GM23338 (cell line): Measurements from ENCODE around the gene CDON. TPM values are rescaled to one million over a fixed set of nuclear protein-coding genes. Genes with fewer than 3 reads are reported as not detected.

Experiments used
- ATAC-seq: fragments of 200-7000 bp; cut with Tn5 transposase; 3 replicates; pipeline ENCODE4 v1.9.1; 2020
- DNase-seq: peaks from one replicate; pipeline ENCODE4 v3.0.0-alpha.2; 2015; ENCODE audit warnings: low spot score
- H2AFZ ChIP-seq: fragments of 200-600 bp; sonication (generic); 2 replicates; pipeline ENCODE4 v1.8.0; 2016; ENCODE audit warnings: antibody characterized with exemption, mild to moderate bottlenecking, moderate library complexity
- H3F3A ChIP-seq: fragments of 200-600 bp; sonication (generic); replicated peaks from 2 replicates; pipeline ENCODE4 v1.8.0; 2017; ENCODE audit warnings: antibody characterized with exemption, mixed run types, low read depth
- H3K27ac ChIP-seq: fragments of 200-600 bp; sonication (generic); 2 replicates; pipeline ENCODE4 v1.6.1; 2016; ENCODE audit warnings: low read depth
- H3K27me3 ChIP-seq: fragments of 200-600 bp; sonication (generic); 2 replicates; pipeline ENCODE4 v1.8.0; 2016; ENCODE audit warnings: mild to moderate bottlenecking, mixed run types, moderate library complexity; ENCODE audit not compliant: insufficient read depth
- H3K36me3 ChIP-seq: fragments of 200-600 bp; sonication (generic); 2 replicates; pipeline ENCODE4 v1.8.0; 2016; ENCODE audit warnings: mild to moderate bottlenecking; ENCODE audit not compliant: insufficient read depth
- H3K4me1 ChIP-seq: fragments of 200-600 bp; sonication (generic); 2 replicates; pipeline ENCODE4 v1.8.0; 2016; ENCODE audit warnings: mild to moderate bottlenecking, moderate library complexity; ENCODE audit not compliant: insufficient read depth
- H3K4me2 ChIP-seq: fragments of 200-600 bp; sonication (generic); 2 replicates; pipeline ENCODE4 v1.7.1; 2017; ENCODE audit warnings: mixed run types
- H3K4me3 ChIP-seq: fragments of 200-600 bp; sonication (generic); 2 replicates; pipeline ENCODE4 v1.6.1; 2016; ENCODE audit warnings: mixed run types
- H3K79me2 ChIP-seq: fragments of 200-600 bp; sonication (generic); replicated peaks from 2 replicates; pipeline ENCODE4 v1.8.0; 2017; ENCODE audit warnings: mild to moderate bottlenecking; ENCODE audit not compliant: insufficient read depth
- H3K9me2 ChIP-seq: fragments of 200-600 bp; sonication (generic); 2 replicates; pipeline ENCODE4 v1.8.0; 2017; ENCODE audit not compliant: insufficient read depth
- H4K20me1 ChIP-seq: fragments of 200-600 bp; sonication (generic); replicated peaks from 2 replicates; pipeline ENCODE4 v1.8.0; 2017; ENCODE audit warnings: mild to moderate bottlenecking; ENCODE audit not compliant: insufficient read depth
- H3K27ac Mint-ChIP-seq: 2 replicates; pipeline ENCODE4 v1.8.0; 2020; ENCODE audit warnings: inconsistent platforms, mild to moderate bottlenecking, moderate library complexity, mixed read lengths
- H3K27me3 Mint-ChIP-seq: 3 replicates; pipeline ENCODE4 v1.8.0; 2022; ENCODE audit warnings: low read depth, mild to moderate bottlenecking, moderate library complexity, mixed read lengths, inconsistent platforms; ENCODE audit not compliant: insufficient read depth, poor library complexity
- H3K36me3 Mint-ChIP-seq: 3 replicates; pipeline ENCODE4 v1.8.0; 2021; ENCODE audit warnings: low read depth, mild to moderate bottlenecking, inconsistent platforms, moderate library complexity, mixed read lengths
- H3K4me1 Mint-ChIP-seq: 3 replicates; pipeline ENCODE4 v1.8.0; 2020; ENCODE audit warnings: mild to moderate bottlenecking, inconsistent platforms, mixed read lengths
- H3K4me3 Mint-ChIP-seq: 3 replicates; pipeline ENCODE4 v1.8.0; 2021; ENCODE audit warnings: moderate library complexity, mild to moderate bottlenecking, inconsistent platforms, mixed read lengths
- H3K9me3 Mint-ChIP-seq: 3 replicates; pipeline ENCODE4 v1.8.0; 2020; ENCODE audit warnings: moderate library complexity, mild to moderate bottlenecking, inconsistent platforms, mixed read lengths
- CREB1 ChIP-seq: fragments of 250-450 bp; sonication (Bioruptor Pico); IDR thresholded peaks from 2 replicates; pipeline ENCODE4 v1.5.0; 2020; ENCODE audit warnings: low read depth, mild to moderate bottlenecking, moderate library complexity
- EZH2 ChIP-seq: fragments of 200-600 bp; sonication (generic); IDR thresholded peaks from one replicate; pipeline ENCODE4 v1.8.0; 2017; ENCODE audit warnings: antibody characterized with exemption, mild to moderate bottlenecking, low read depth; ENCODE audit not compliant: unreplicated experiment
- EZH2phosphoT487 ChIP-seq: fragments of 200-600 bp; sonication (generic); IDR thresholded peaks from one replicate; pipeline ENCODE4 v1.8.1; 2018; ENCODE audit warnings: antibody characterized with exemption; ENCODE audit not compliant: unreplicated experiment
- JUNB ChIP-seq: IDR thresholded peaks from one replicate; pipeline ENCODE4 v1.6.1; 2016; ENCODE audit warnings: antibody characterized with exemption; ENCODE audit not compliant: unreplicated experiment
- NANOG ChIP-seq: IDR thresholded peaks from 2 replicates; pipeline ENCODE4 v1.6.1; 2016; ENCODE audit warnings: antibody characterized with exemption, borderline replicate concordance
- POLR2AphosphoS5 ChIP-seq: IDR thresholded peaks from 2 replicates; pipeline ENCODE4 v1.6.1; 2016; ENCODE audit warnings: antibody characterized with exemption, low read depth
- STAT1 ChIP-seq: IDR thresholded peaks from one replicate; pipeline ENCODE4 v1.6.1; 2016; ENCODE audit warnings: antibody characterized with exemption; ENCODE audit not compliant: unreplicated experiment
- ZNF114 ChIP-seq: fragments of 250-450 bp; sonication (Bioruptor Pico); IDR thresholded peaks from 2 replicates; pipeline ENCODE4 v1.5.0; 2020; ENCODE audit warnings: mild to moderate bottlenecking, moderate library complexity
- ZNF331 ChIP-seq: fragments of 250-450 bp; sonication (Bioruptor Pico); IDR thresholded peaks from 2 replicates; pipeline ENCODE4 v1.5.0; 2020; ENCODE audit warnings: low read depth, mild to moderate bottlenecking, moderate library complexity
- polyA plus RNA-seq: library from polyadenylated mRNA; unstranded; fragments of >200 nt; fragmentation: Nextera tagmentation; extraction: Ambion mirVana; gene quantifications from 2 replicates; pipeline ENCODE4 v1.2.1, GENCODE V29; 2016
- total RNA-seq: library from RNA; depleted of rRNA; stranded (reverse); fragments of >200 nt; shearing (Covaris generic); gene quantifications from 2 replicates; pipeline ENCODE4 v1.2.3, GENCODE V29; 2014
- TF ChIP-seq, protein P1 (sequence below): IDR thresholded peaks from one replicate; pipeline ENCODE4 v1.6.1; 2018; ENCODE audit warnings: antibody characterized with exemption; ENCODE audit not compliant: unreplicated experiment
- TF ChIP-seq, protein P2 (sequence below): fragments of 250-450 bp; sonication (Bioruptor Pico); IDR thresholded peaks from 2 replicates; pipeline ENCODE4 v1.5.0; 2020; ENCODE audit warnings: mild to moderate bottlenecking, moderate library complexity

The CDON gene
- total and polyA plus RNA-seq, 2 experiments from 2014 or later, result 4.1 to 35.5 TPM

DNA sequence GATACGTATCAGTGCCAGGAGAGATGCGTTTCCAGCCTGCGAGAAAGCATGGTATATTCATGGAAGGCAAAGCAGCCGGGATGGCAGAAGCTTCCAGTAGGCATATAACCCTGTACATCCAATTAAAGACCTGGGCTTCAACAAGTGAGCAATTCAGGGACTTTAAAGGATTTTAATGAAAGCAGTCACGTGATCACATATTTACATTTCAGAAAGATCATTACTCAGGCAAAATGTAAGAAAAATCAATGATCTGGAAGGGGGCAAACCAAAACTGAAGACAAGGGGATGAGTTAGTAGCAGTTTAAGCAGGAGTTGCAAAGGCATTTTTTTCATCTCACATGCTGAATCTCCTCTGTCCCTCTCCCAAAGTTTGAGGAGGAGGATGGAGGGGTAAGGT, 7.8 kb downstream of the CDON start:
- no peak overlapping the region for H2AFZ ChIP-seq
- H3K4me1 ChIP-seq, result peaks cover 3% of the 10 kb centered on the region; the same call in 1 of the 2 replicates
- peaks cover 36% of the 10 kb centered on the region for H3K79me2 ChIP-seq
- no peak overlapping the region for H3K4me2 ChIP-seq
- DNase-seq (no peak), ATAC-seq (no peak)
- peaks cover 5% of the 10 kb centered on the region; the same call in 1 of the 2 replicates for H4K20me1 ChIP-seq
- no peaks in the 10 kb centered on the region for H3K36me3 ChIP-seq
- no peak overlapping the region for H3K4me3 ChIP-seq
- H3K4me3 Mint-ChIP-seq, result no peak overlapping the region
- no peaks in the 10 kb centered on the region for H3K27me3 Mint-ChIP-seq
- H3K4me1 Mint-ChIP-seq, result peaks cover 20% of the 10 kb centered on the region
- no peaks in the 10 kb centered on the region for H3K27me3 ChIP-seq
- H3K36me3 Mint-ChIP-seq, result no peaks in the 10 kb centered on the region
- no peak for TF ChIP-seq POLR2AphosphoS5
- TF ChIP-seq CREB1 (CRISPR knock-in tag), result no peak
- TF ChIP-seq ZNF331 (CRISPR knock-in tag), result no peak
- TF ChIP-seq EZH2, result no peak
- no peak for TF ChIP-seq JUNB
- no peak for TF ChIP-seq NANOG
- TF ChIP-seq, protein P1, sequence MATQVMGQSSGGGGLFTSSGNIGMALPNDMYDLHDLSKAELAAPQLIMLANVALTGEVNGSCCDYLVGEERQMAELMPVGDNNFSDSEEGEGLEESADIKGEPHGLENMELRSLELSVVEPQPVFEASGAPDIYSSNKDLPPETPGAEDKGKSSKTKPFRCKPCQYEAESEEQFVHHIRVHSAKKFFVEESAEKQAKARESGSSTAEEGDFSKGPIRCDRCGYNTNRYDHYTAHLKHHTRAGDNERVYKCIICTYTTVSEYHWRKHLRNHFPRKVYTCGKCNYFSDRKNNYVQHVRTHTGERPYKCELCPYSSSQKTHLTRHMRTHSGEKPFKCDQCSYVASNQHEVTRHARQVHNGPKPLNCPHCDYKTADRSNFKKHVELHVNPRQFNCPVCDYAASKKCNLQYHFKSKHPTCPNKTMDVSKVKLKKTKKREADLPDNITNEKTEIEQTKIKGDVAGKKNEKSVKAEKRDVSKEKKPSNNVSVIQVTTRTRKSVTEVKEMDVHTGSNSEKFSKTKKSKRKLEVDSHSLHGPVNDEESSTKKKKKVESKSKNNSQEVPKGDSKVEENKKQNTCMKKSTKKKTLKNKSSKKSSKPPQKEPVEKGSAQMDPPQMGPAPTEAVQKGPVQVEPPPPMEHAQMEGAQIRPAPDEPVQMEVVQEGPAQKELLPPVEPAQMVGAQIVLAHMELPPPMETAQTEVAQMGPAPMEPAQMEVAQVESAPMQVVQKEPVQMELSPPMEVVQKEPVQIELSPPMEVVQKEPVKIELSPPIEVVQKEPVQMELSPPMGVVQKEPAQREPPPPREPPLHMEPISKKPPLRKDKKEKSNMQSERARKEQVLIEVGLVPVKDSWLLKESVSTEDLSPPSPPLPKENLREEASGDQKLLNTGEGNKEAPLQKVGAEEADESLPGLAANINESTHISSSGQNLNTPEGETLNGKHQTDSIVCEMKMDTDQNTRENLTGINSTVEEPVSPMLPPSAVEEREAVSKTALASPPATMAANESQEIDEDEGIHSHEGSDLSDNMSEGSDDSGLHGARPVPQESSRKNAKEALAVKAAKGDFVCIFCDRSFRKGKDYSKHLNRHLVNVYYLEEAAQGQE, result no peak
- no peak for TF ChIP-seq EZH2phosphoT487
- TF ChIP-seq STAT1, result no peak
- H3K9me3 Mint-ChIP-seq, result no peaks in the 10 kb centered on the region
- no peak overlapping the region for H3K27ac Mint-ChIP-seq
- H3F3A ChIP-seq, result no peaks in the 10 kb centered on the region
- no peak overlapping the region for H3K27ac ChIP-seq
- H3K9me2 ChIP-seq, result no peaks in the 10 kb centered on the region

DNA sequence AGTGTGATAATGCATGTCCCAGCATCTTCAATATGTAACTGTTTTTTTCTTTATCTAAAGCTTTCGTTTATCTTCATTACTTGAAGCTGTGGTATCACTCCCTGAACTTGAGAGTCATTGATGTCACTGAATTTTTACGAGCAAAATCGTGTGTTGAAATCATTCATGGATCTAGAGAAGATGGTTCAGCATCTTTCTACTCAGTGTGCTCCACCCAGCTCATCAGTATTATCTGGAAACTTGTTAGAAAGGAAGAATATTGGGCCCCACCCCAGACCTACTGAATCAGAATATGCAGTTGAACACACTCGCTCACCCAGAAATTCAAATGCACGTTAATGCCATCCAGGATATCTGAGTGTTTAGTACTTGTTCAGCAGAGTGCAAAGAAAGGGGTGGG, 8.3 kb downstream of the CDON start:
- Mint-ChIP-seq H3K27me3 (no peaks in the 10 kb centered on the region), H3K36me3 (no peaks in the 10 kb centered on the region), H3K4me3 (no peak overlapping the region), H3K9me3 (no peaks in the 10 kb centered on the region), H3K27ac (no peak overlapping the region), H3K4me1 (peaks cover 17% of the 10 kb centered on the region)
- Histone ChIP-seq H2AFZ (no peak overlapping the region), H3K4me2 (no peak overlapping the region), H3F3A (no peaks in the 10 kb centered on the region), H3K79me2 (peaks cover 33% of the 10 kb centered on the region), H4K20me1 (peaks cover 5% of the 10 kb centered on the region; the same call in 1 of the 2 replicates), H3K36me3 (no peaks in the 10 kb centered on the region), H3K4me1 (peaks cover 3% of the 10 kb centered on the region; the same call in 1 of the 2 replicates), H3K4me3 (no peak overlapping the region), H3K9me2 (no peaks in the 10 kb centered on the region), H3K27me3 (no peaks in the 10 kb centered on the region), H3K27ac (no peak overlapping the region)
- no peak for ATAC-seq
- no peak for DNase-seq
- TF ChIP-seq, protein P2, sequence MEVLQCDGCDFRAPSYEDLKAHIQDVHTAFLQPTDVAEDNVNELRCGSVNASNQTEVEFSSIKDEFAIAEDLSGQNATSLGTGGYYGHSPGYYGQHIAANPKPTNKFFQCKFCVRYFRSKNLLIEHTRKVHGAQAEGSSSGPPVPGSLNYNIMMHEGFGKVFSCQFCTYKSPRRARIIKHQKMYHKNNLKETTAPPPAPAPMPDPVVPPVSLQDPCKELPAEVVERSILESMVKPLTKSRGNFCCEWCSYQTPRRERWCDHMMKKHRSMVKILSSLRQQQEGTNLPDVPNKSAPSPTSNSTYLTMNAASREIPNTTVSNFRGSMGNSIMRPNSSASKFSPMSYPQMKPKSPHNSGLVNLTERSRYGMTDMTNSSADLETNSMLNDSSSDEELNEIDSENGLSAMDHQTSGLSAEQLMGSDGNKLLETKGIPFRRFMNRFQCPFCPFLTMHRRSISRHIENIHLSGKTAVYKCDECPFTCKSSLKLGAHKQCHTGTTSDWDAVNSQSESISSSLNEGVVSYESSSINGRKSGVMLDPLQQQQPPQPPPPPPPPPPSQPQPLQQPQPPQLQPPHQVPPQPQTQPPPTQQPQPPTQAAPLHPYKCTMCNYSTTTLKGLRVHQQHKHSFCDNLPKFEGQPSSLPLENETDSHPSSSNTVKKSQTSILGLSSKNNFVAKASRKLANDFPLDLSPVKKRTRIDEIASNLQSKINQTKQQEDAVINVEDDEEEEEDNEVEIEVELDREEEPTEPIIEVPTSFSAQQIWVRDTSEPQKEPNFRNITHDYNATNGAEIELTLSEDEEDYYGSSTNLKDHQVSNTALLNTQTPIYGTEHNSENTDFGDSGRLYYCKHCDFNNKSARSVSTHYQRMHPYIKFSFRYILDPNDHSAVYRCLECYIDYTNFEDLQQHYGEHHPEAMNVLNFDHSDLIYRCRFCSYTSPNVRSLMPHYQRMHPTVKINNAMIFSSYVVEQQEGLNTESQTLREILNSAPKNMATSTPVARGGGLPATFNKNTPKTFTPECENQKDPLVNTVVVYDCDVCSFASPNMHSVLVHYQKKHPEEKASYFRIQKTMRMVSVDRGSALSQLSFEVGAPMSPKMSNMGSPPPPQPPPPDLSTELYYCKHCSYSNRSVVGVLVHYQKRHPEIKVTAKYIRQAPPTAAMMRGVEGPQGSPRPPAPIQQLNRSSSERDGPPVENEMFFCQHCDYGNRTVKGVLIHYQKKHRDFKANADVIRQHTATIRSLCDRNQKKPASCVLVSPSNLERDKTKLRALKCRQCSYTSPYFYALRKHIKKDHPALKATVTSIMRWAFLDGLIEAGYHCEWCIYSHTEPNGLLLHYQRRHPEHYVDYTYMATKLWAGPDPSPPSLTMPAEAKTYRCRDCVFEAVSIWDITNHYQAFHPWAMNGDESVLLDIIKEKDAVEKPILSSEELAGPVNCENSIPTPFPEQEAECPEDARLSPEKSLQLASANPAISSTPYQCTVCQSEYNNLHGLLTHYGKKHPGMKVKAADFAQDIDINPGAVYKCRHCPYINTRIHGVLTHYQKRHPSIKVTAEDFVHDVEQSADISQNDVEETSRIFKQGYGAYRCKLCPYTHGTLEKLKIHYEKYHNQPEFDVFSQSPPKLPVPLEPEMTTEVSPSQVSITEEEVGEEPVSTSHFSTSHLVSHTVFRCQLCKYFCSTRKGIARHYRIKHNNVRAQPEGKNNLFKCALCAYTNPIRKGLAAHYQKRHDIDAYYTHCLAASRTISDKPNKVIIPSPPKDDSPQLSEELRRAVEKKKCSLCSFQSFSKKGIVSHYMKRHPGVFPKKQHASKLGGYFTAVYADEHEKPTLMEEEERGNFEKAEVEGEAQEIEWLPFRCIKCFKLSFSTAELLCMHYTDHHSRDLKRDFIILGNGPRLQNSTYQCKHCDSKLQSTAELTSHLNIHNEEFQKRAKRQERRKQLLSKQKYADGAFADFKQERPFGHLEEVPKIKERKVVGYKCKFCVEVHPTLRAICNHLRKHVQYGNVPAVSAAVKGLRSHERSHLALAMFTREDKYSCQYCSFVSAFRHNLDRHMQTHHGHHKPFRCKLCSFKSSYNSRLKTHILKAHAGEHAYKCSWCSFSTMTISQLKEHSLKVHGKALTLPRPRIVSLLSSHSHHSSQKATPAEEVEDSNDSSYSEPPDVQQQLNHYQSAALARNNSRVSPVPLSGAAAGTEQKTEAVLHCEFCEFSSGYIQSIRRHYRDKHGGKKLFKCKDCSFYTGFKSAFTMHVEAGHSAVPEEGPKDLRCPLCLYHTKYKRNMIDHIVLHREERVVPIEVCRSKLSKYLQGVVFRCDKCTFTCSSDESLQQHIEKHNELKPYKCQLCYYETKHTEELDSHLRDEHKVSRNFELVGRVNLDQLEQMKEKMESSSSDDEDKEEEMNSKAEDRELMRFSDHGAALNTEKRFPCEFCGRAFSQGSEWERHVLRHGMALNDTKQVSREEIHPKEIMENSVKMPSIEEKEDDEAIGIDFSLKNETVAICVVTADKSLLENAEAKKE (CRISPR knock-in tag), result no peak
- TF ChIP-seq NANOG, result no peak
- no peak for TF ChIP-seq ZNF114 (CRISPR knock-in tag)
- no peak for TF ChIP-seq EZH2
- TF ChIP-seq EZH2phosphoT487, result no peak
- TF ChIP-seq ZNF331 (CRISPR knock-in tag), result no peak
